GM18951 (cell line): Measurements from ENCODE around the gene TIAM1.

Experiments
- POLR2A ChIP-seq: IDR thresholded peaks from 4 replicates; pipeline ENCODE4 v1.6.1; 2011; ENCODE audit warnings: mild to moderate bottlenecking; ENCODE audit not compliant: insufficient read length, insufficient read depth; ENCODE audit errors: extremely low read depth
- in situ Hi-C: fragments of 300-500 bp; cut with MboI; formaldehyde crosslinking; loops from one replicate; pipeline ENCODE4 v1.12.0; 2022; ENCODE audit warnings: low sequenced_read_pairs, mixed read lengths, inconsistent platforms; ENCODE audit not compliant: unreplicated experiment

Gene TIAM1

DNA sequence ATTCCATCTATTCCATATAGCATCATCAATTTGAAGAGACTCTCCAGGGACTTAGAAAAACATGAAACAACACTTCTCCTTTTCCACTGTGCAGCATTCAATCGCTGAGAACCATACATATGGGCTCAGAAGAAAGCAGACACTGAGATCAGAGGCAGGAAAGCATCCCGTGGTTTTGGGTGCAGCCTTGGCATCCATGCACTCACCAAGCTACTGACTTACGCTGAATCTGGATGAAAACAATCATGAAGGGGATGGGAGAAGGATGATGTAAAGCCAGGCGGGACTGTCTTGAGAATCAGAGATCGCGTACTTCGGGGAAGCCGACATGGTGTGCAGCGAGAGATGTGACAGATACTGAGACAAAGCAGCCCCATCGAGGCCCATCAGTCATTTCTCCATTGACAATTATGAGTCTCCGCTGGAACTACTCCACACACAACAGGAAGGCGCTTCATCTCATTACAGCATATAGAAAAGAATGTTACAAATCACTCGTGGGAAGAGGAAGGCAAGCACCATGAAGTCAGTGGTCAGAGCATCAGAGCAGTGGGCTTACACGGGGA lies 2.3 kb upstream of the TIAM1 start:
- in situ Hi-C loops, result no loop called here

DNA sequence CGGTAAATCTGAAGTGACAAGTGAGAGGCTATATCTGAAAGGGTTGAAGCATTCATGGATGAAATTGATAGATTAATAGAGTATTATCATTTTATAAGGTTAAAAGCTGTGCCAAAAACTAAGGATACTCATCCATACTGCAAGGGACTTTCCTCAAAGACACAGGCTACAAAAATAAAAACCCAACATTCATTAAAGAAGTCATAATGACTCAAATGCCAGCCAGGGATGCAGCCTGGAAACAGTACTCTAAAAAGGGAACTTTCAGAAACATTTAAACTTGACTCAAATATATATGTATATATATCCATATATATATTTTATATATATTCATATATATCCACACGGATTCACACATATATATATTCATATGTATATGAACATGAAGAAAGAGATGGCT lies 1.1 kb upstream of the TIAM1 start:
- TF ChIP-seq POLR2A, result no peak
- in situ Hi-C loops, result no loop called here

More for the DNA sequence above, 2.3 kb upstream of the TIAM1 start:
- TF ChIP-seq POLR2A, result no peak

DNA sequence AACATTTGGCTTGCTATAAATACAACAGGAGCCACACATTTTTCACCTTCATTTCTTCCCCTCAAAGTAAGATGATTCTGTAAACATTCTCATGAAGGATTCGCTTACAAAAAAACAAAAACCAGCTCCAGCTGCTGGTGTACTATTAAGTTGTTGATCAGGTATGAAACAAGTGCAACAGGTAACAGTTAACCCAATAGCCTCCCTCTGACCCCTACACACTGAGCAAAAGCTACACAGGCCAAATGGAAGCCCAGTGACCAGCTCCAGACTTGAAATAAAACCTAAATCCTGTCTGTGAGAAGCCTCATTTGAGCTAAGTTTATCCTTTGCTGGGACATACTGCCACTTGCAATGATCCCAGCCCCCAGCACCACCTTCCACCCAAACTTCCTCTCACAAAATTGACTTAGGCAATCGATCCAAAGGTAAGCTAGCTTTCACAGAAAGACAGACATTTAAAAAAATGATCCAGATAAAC lies 991 bp downstream of the TIAM1 start:
- in situ Hi-C loops, result no loop called here
- no peak for TF ChIP-seq POLR2A

DNA sequence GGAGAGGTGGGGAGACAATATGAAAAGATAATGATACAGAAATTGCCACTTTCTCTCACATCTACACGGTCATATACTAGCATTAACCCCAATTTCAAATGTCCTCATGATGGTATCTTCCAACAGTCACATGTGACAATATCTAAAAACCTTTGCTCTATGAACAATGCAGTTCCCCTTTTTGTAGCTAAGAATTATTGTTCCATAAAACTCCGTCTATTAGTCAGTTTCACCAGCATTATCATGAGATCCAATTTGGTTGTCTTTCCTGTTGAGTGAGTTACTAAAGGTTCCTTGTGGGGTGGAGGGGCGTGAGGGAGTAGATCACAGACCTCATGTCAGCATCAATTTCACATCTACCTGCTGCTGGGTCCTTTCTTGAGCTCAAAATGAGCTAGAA lies 1.7 kb downstream of the TIAM1 start:
- in situ Hi-C loops, result no loop called here
- no peak for TF ChIP-seq POLR2A

DNA sequence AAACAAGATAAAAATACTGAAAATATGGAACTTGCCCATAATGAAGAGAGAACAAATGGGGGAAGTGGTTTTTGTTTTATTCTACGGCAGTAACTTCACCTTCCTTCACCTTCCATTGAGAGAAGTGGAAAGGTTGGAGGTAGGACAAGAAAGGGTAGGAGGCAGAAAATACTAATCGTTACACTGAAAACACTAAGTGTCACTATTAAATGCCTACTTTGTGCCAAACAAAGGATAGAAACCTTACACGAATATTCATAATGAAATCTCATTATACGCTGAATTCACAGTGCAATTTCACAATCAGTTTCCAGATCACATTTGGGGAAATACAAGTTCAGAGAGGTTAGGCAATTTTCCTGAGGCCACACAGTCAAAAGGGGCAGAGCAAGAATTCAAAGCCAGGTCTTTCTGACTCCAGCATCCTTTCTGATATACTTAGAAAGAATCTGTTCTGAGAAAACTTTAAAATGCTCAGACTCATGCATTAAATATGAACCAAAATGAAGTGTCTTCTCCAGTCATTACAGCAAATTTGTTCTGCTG lies 3.0 kb downstream of the TIAM1 start:
- TF ChIP-seq POLR2A, result no peak

DNA sequence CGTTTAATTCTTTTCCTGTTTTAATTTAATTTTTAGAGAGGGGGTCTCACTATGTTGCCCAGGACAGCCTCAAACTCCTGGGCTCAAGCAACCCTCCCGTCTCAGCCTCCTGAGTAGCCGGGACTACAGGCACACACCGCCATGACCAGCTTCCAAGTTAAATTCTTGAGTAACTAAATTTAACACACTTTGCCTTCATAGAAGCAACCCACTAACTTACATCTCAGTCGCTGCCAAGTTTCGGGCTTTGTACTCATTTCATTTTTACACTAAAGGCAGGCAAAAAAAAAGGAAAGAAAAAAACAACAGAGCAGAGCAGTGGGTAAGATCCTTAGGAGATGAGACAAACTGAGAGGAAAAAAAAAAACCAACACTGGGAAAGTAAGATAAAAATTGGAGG lies 3.5 kb downstream of the TIAM1 start:
- in situ Hi-C loops, result no loop called here
- TF ChIP-seq POLR2A, result no peak

More for the DNA sequence above, 3.0 kb downstream of the TIAM1 start:
- in situ Hi-C loops, result no loop called here

DNA sequence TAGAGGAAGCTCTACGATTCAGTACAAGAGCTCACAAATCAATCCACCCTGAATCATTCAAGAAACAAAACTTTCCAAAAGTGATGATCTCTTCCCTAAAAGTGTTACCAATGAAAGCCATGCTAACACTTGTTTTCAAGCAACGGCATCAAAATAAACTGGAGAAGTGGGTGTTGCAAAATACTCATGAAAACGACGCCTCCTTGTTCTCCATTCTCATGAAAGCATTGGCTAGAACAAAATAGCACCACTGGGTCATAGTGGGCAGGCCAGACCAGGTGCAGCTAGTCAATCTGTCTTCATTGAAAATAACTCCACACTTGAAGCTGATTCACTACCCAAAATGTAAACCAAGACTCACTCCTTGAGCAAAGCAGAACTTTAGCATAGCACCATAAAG lies 4.3 kb downstream of the TIAM1 start:
- in situ Hi-C loops, result no loop called here
- TF ChIP-seq POLR2A, result no peak

DNA sequence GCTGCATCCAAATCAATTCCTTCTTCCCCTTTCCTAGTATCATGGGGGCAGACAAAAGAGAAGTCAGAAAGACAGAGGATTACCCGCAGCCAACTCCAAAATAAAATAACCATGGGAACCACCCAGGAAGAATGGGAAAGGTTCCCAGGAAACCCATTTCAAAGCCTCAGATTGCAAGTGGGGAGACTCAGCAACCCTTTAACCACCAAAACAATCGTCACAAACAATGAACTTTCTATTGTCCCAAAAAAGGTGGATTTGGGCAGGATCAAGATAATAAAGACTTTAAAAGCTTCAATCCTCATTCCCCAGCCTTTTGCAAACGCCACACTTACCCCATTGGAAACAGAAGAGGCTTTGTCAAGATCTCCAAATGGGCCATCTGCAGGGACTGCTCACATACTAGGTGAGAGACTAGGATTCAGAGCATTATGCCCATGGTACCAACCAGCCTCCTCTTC lies 5.1 kb downstream of the TIAM1 start:
- in situ Hi-C loops, result no loop called here
- no peak for TF ChIP-seq POLR2A

DNA sequence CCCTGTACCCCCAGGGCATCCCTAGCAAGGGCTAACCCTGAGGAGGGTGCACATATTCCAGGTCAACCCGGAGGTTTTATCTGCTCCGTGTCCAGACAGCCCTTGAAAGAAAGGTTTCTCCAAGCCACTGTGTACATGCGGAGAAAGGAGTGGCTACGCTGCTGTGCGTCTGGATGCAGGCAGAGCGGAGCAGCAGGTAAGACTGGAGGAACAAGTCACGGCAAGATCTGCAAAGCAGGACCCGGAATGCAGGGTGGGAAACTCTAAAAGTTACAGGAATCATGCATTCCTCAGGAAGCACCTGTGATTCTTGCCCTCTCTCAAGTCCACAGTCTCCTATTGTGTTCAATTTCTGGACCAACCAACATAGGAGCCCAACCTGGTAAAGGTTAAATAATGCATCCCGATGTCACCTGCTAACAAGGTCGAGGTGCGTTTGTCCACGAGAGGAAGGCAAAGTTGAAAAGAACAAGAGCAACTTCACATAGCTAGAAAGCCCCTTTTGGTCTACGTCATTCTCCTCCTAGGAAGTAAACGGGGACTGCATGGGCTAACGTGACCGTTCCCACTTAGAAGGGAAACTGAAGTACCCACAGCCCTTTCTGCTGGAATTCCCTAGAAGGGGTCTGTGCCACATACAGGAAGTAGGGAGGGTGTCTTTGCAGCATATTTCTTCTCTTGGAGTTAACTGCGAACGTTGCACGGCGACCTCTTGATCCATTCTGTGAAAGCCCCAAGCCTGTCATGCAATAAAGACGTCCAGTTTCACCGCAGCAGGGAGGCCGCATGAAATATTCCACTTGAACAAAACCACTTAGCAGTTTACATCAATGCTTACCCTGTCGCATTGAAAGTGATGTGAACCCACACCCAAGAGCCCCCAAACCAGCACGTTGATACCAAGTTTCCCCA lies 5.8 kb downstream of the TIAM1 start:
- TF ChIP-seq POLR2A, result no peak
- in situ Hi-C loops, result no loop called here

DNA sequence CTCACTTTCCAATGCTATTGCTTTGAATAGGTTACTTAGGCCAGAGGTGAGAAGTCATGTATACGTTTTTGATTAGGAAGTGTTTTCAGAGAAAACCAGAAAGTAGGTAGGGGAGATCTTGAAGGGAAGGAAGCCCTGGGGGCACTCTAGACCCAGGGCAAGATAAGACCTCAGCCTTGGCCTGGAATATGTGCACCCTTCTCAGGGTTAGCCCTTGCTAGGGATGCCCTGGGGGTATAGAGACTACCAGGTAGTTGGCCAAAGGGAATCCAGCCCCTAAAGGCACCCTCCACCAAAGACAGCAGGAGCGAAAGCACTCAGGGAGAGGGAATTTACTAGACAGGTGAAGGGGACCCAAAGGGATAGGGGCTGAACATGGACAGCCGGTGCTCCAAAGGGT lies 7.0 kb downstream of the TIAM1 start:
- no peak for TF ChIP-seq POLR2A
- in situ Hi-C loops, result no loop called here

DNA sequence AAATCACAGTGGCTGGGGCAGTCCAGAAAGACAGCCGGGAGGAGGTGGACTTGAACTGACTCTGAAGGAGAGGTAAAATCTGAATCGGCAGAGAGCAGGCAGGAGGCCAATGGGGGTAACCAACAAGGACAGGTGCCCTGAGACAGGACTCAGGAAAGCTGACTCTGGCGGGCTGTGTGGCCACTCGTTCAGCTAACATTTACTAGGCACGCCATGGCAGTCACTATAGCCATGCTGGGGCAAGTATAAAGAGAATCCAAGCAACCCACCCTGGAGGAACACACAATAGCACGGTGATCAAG lies 7.4 kb downstream of the TIAM1 start:
- no peak for TF ChIP-seq POLR2A
- in situ Hi-C loops, result no loop called here

DNA sequence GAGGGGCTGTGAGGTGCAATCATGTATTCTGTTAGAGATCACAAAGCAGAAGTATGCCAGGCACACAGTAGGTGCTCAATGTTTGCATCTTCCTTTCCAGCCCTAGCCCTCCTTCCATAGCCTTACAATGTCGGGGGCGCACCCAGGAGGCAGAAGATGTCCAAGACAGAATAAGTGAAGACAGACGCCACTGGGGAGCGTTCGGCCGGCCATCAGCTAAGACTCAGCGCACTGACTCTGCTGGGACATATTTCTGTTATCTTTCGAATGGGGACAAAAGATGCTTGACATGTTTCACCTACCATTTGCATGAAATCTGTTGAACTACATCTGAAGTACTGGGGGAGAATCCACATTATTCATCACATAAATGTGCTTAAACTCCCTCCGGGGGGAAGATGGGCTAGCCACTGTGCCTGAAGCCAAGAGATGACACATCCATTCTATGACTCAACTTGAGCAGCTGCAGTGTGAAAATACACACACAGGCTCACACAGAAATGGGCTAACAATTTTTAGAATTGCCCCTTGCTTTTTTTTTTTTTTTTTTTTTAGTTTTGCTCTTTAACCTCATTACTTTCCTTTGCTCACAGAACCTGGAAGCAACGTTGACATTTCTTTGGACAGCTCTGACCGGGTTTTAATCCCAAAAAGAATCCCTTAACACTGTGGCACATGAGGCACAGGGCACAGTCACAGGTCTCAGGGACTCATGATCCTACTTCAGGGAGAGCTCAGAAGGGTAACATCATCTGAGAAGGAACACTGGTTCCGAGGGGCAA lies 7.9 kb downstream of the TIAM1 start:
- no peak for TF ChIP-seq POLR2A
- in situ Hi-C loops, result no loop called here

DNA sequence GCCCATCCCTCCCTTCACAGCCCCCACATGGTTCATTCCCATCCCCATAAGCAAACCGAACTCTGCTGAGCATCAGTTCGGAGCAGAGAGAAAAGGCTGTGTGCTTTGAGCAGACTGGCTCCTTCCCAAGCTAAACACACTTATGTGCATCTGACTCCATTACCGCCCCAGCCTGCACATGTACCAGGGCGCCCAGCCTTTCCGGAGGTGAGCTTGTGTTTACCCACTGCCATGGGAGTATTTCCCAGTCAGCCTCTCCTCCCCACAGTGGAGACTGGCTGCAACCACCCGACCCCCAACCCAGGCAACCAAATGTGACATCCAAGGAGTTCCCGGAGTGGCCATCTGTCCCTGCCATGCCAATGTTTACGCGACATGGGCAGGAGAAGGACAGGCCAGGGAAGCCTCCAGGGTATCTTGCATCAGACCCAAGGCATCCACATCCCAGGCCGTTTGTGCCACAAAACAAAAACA lies 9.4 kb downstream of the TIAM1 start:
- in situ Hi-C loops, result no loop called here

More for the DNA sequence above, 9.4 kb downstream of the TIAM1 start:
- TF ChIP-seq POLR2A, result no peak
